COLO668 (cell line): Measurements from ENCODE around the gene PNMA6E.

ENCODE experiments used
- DNase-seq: peaks from one replicate; lab custom pipeline; 2025; ENCODE audit not compliant: unreplicated experiment; lab: John Stamatoyannopoulos, UW

Gene PNMA6E

GRCh38 chrX:153365670-153366069 is 35.5 kb downstream of the PNMA6E start:
- no peak for DNase-seq

- DNase-seq = no peak
Measured at GRCh38 chrX:153361781-153362397, 39.3 kb downstream of the PNMA6E start.

DNA sequence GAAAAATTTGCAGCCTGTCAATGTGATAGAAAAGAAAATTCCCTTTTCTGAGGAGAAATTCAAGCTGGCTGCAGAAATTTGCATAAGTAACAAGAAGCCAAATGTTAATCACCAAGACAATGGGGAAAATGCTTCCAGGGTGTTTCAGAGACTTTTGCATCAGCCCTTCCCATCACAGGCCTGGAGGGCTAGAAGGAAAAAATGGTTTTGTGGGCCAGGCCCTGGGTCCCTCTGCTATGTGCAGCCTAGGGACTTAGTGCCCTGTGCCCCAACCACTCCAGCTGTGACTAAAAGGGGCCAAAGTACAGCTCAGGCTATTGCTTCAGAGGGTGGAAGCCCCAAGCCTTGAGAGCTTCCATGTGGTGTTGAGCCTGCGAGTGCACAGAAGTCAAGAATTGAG is 43.3 kb downstream of the PNMA6E start:
- no peak for DNase-seq

DNA sequence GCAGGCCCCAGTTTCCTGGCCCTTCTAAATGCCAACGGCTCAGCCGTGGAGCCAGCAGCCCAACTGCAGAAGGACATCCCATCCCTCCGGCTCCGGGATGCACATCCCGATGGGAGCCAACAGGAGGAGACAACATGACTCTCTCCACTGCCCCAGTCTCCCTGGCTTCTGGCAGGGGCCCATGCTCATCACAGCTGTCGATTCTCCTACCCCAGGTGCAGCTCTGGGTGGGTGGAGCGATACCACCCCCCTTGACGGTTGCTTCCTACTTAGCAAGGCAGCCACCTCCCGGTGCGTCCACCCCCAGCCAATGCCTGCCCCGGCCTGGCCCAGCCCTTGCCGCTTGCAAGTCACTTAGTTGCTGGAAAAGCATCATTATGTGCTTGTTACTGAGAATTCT is 47.7 kb downstream of the PNMA6E start:
- DNase-seq = no peak

GRCh38 chrX:153352858-153353257 is 48.3 kb downstream of the PNMA6E start:
- DNase-seq = no peak

DNA sequence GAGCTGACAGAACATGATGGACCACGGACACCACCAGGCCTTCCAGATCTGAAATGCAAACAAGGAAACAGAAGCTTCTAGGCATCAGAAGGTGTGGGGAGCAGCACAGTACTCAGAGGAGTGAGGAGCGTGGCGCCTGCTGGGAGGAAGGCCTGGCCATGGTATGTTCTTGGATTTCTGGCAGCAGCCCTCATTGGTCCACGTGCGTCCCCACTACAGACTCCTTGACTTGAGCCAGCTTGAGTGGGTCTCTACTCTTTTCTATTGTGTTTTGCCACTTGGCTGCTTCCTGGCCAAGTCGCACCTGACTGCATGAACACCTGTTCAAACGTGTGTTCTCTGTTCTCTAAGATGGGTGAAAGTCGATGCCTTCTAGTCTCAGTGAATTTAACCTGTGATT is 49.2 kb downstream of the PNMA6E start:
- DNase-seq = no peak

GRCh38 chrX:153349952-153350351 is 51.2 kb downstream of the PNMA6E start:
- DNase-seq = no peak

- DNase-seq = no peak
Measured at GRCh38 chrX:153348421-153348820, 52.7 kb downstream of the PNMA6E start.

DNA sequence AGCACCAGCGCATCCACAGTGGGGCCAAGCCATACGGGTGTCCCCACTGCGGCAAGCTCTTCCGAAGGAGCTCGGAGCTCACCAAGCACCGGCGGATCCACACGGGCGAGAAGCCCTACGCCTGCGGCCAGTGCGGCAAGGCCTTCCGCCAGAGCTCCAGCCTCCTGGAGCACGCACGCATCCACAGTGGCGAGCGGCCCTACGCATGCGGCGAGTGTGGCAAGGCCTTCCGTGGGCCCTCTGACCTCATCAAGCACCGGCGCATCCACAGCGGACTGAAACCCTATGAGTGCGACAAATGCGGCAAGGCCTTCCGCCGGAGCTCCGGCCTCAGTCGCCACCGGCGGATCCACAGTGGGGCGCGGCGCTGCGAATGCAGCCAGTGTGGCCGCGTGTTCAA is 53.6 kb downstream of the PNMA6E start:
- DNase-seq = no peak
